ENCODE results near the gene PPIP5K1.
"Not testable (repeated sequence)": the region's sequence is repeated elsewhere in the genome, so short reads cannot be mapped to it uniquely, and the experiment has no call there.

The PPIP5K1 gene

GRCh38 chr15:43544266-43544665 lies 45.7 kb downstream of the PPIP5K1 start:
- DNase-seq = no peak

DNA sequence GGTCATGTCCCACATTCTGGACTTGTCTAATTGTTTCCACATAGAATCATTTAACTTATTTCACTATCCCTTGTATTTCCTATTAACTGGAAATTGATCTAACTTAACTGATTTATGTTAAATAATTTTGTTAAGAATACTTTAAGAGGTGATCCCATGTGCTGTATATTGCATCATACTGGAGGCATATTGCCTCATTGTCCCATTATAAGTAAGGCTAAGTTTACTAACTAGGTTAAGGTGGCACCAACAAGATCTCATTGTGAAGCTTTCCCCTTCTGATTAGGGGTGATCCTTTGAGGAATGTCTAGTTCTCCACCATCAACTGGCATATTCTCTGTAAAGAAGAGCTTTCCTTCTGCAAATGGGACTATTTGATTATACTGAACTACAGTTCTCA lies 48.2 kb downstream of the PPIP5K1 start:
- DNase-seq = no peak

GRCh38 chr15:43538091-43538490 lies 51.9 kb downstream of the PPIP5K1 start:
- DNase-seq = no peak

DNA sequence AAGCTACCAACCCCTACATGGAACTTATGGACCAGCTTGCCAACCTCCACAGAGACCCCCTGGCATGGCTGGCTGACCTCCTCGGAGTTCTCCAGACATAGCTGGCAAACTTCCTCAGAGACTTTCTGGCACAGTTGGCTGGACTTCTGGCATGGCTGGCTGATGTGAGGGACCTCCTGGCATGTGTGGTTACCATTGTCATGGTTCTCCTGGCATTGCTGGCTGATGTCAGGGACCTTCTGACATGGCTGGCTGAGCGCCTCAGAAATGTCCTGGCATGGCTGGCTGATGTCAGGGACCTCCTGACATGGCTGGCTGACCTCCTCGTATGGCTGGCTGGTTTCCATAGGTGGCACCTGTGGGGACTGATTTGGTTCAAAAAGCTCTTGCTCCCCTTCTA lies 55.1 kb downstream of the PPIP5K1 start:
- DNase-seq = no peak

GRCh38 chr15:43532826-43533225 lies 57.2 kb downstream of the PPIP5K1 start:
- not testable (repeated sequence) for DNase-seq

DNA sequence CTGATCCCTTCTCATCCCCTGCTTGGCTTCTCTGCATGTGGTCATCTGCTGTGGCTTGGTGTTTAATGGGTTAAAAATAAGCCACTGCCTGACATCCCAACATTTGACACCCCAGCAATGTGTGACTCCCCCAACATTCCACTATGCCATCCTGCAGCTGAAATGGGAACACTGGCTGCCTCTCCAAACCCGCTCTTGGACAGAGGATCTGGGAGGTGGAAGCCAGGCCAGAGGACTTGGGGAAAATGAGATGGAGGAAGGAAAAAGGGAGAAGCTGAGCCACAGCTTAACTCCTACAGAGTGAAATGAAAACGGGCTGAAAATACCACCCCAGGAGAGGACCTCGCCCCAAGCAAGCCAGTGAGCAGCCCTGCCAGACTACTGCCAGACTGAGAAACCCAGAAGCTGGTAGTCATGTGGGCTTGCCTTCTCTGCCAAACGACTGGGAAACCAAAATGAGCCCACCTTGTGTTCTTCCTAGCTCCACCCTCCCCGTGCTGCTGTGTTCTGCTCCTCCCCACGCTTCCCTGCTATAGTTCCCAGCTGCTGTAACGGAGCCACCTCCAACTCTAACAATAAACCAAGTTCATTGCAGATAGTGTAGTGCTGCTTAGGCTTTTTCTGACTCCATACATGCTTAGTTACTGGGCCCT lies 58.9 kb downstream of the PPIP5K1 start:
- DNase-seq = no peak

GRCh38 chr15:43529587-43530345 lies 60.2 kb downstream of the PPIP5K1 start:
- no peak for DNase-seq

DNA sequence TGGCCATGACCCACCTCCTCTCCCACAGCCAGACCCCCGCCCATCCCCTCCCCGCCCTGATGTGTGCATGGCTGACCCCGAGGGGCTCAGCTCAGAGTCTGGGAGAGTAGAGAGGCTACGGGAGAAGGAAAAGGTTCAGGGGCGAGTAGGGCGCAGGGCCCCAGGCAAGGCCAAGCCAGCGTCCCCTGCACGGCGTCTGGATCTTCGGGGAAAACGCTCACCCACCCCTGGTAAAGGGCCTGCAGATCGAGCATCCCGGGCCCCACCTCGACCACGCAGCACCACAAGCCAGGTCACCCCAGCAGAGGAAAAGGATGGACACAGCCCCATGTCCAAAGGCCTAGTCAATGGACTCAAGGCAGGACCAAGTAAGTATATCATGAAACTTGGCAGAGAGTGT lies 60.9 kb downstream of the PPIP5K1 start:
- DNase-seq = no peak

- no peak for DNase-seq
Observed at GRCh38 chr15:43528542-43529007, 61.4 kb downstream of the PPIP5K1 start.

DNA sequence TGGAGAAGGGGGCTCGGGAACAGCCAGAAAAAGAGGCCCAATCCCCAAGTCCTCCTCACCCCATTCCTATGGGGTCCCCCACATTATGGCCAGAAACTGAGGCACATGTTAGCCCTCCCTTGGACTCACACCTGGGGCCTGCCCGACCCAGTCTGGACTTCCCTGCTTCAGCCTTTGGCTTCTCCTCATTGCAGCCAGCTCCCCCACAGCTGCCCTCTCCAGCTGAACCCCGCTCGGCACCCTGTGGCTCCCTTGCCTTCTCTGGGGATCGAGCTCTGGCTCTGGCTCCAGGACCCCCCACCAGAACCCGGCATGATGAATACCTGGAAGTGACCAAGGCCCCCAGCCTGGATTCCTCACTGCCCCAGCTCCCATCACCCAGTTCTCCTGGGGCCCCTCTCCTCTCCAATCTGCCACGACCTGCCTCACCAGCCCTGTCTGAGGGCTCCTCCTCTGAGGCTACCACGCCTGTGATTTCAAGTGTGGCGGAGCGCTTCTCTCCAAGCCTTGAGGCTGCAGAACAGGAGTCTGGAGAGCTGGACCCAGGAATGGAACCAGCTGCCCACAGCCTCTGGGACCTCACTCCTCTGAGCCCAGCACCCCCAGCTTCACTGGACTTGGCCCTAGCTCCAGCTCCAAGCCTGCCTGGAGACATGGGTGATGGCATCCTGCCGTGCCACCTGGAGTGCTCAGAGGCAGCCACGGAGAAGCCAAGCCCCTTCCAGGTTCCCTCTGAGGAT lies 62.0 kb downstream of the PPIP5K1 start:
- DNase-seq = no peak

DNA sequence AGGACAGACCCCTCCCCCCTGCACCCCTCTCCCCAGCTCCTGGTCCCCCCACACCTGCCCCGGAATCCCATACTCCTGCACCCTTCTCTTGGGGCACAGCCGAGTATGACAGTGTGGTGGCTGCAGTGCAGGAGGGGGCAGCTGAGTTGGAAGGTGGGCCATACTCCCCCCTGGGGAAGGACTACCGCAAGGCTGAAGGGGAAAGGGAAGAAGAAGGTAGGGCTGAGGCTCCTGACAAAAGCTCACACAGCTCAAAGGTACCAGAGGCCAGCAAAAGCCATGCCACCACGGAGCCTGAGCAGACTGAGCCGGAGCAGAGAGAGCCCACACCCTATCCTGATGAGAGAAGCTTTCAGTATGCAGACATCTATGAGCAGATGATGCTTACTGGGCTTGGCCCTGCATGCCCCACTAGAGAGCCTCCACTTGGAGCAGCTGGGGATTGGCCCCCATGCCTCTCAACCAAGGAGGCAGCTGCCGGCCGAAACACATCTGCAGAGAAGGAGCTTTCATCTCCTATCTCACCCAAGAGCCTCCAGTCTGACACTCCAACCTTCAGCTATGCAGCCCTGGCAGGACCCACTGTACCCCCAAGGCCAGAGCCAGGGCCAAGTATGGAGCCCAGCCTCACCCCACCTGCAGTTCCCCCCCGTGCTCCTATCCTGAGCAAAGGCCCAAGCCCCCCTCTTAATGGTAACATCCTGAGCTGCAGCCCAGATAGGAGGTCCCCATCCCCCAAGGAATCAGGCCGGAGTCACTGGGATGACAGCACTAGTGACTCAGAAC lies 62.8 kb downstream of the PPIP5K1 start:
- no peak for DNase-seq

DNA sequence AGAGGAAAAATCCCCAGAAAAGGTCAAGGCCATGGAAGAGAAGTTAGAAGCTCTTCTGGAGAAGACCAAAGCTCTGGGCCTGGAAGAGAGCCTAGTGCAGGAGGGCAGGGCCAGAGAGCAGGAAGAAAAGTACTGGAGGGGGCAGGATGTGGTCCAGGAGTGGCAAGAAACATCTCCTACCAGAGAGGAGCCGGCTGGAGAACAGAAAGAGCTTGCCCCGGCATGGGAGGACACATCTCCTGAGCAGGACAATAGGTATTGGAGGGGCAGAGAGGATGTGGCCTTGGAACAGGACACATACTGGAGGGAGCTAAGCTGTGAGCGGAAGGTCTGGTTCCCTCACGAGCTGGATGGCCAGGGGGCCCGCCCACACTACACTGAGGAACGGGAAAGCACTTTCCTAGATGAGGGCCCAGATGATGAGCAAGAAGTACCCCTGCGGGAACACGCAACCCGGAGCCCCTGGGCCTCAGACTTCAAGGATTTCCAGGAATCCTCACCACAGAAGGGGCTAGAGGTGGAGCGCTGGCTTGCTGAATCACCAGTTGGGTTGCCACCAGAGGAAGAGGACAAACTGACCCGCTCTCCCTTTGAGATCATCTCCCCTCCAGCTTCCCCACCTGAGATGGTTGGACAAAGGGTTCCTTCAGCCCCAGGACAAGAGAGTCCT lies 63.6 kb downstream of the PPIP5K1 start:
- no peak for DNase-seq

GRCh38 chr15:43525131-43525530 lies 64.9 kb downstream of the PPIP5K1 start:
- no peak for DNase-seq

DNA sequence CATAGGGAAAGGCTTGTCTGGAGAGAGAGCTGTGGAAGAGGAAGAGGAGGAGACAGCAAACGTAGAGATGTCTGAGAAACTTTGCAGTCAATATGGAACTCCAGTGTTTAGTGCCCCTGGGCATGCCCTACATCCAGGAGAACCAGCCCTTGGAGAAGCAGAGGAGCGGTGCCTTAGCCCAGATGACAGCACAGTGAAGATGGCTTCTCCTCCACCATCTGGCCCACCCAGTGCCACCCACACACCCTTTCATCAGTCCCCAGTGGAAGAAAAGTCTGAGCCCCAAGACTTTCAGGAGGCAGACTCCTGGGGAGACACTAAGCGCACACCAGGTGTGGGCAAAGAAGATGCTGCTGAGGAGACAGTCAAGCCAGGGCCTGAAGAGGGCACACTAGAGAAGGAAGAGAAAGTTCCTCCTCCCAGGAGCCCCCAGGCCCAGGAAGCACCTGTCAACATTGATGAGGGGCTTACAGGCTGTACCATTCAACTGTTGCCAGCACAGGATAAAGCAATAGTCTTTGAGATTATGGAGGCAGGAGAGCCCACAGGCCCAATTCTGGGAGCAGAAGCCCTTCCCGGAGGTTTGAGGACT lies 65.7 kb downstream of the PPIP5K1 start:
- no peak for DNase-seq

- DNase-seq = no peak
Observed at GRCh38 chr15:43523646-43524045, 66.4 kb downstream of the PPIP5K1 start.

- no peak for DNase-seq
Observed at GRCh38 chr15:43522247-43522646, 67.8 kb downstream of the PPIP5K1 start.

GRCh38 chr15:43521419-43521818 lies 68.6 kb downstream of the PPIP5K1 start:
- DNase-seq = no peak

GRCh38 chr15:43520138-43520537 lies 69.9 kb downstream of the PPIP5K1 start:
- no peak for DNase-seq

GRCh38 chr15:43519196-43519595 lies 70.8 kb downstream of the PPIP5K1 start:
- no peak for DNase-seq

GRCh38 chr15:43518197-43518761 lies 71.7 kb downstream of the PPIP5K1 start:
- DNase-seq = no peak

DNA sequence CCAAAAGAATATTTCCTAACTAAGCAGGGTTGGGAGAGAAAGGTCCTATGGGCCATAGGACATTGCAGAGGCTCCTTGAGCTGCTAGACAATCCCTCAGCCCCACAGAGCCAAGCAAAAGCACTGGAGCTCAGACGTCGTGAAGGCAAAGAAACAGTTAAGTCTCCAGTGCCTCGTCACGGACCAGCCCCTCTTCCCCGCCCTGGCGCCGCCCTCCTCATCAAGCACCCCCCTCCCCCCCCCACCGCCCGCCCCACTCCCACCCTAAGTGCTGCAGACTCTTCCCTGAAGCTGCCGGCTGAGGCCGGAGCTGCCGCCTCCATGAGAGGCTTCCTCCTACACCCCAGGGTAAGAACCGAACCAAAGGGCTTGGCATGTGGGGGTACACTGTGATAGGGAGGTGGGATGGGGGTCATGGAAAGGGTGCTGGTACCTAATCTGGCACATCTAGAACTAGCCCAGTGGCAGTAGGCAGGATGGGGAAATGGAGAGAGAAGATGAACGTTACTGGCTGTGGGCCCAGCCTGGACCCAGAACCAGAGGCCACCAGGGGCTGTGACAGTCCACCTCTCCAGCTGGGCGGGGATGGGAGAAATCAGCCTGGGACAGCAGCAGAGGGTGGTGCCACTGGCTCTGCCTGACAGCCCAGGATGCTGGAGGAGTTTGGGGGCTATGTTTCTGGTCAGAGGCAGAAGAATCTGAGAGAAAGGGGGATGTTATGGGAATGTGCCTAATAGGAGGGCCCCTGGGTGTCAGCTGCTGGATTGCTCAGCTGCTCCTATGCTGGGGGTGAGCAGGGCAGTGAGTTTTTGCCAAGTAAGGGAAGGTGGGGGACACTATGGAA lies 72.4 kb downstream of the PPIP5K1 start, which contains the start of gene MAP1A:
Gene MAP1A, plus strand, starts transcription at position 255 of the 843 bp plus-strand sequence. CDS start 3,866 bp downstream, outside the sequence.
- no peak for DNase-seq

Measured in GOT3 (cell line).